ENCODE data around the gene ACOT7.

GRCh38 chr1:6298940-6299465 lies 94.6 kb downstream of the ACOT7 start:
- TF ChIP-seq CTCF (IDR thresholded peaks at IDR 0.05; ENCODE audit: low read length) = no peak
- TF ChIP-seq EZH2phosphoT487 (IDR thresholded peaks at IDR 0.05; ENCODE audit: low read length) = no peak
